Measurements from ENCODE around the gene ETV1.

ETV1 gene

DNA sequence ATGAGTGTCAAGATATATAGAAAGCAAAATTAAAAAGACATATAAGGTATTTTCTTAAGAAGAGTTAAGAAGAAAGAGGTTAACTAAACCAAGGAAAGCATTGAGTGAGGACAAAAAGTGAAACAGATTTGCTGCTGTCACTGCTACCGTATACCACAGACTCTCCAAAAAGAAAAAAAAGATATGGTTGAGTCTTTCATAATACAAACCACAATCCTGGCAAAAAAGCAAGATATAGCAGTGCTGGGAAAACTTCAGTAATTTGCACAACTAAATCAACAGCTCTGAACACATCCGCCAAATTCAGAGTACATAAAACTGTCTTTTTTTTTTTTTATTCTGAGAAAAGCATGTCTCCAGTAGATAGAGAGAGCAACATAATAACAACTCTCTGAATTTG lies 114.7 kb downstream of the ETV1 start:
- TF ChIP-seq, protein P1, sequence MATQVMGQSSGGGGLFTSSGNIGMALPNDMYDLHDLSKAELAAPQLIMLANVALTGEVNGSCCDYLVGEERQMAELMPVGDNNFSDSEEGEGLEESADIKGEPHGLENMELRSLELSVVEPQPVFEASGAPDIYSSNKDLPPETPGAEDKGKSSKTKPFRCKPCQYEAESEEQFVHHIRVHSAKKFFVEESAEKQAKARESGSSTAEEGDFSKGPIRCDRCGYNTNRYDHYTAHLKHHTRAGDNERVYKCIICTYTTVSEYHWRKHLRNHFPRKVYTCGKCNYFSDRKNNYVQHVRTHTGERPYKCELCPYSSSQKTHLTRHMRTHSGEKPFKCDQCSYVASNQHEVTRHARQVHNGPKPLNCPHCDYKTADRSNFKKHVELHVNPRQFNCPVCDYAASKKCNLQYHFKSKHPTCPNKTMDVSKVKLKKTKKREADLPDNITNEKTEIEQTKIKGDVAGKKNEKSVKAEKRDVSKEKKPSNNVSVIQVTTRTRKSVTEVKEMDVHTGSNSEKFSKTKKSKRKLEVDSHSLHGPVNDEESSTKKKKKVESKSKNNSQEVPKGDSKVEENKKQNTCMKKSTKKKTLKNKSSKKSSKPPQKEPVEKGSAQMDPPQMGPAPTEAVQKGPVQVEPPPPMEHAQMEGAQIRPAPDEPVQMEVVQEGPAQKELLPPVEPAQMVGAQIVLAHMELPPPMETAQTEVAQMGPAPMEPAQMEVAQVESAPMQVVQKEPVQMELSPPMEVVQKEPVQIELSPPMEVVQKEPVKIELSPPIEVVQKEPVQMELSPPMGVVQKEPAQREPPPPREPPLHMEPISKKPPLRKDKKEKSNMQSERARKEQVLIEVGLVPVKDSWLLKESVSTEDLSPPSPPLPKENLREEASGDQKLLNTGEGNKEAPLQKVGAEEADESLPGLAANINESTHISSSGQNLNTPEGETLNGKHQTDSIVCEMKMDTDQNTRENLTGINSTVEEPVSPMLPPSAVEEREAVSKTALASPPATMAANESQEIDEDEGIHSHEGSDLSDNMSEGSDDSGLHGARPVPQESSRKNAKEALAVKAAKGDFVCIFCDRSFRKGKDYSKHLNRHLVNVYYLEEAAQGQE (IDR thresholded peaks at IDR 0.05; ENCODE audit: low read depth) = no peak
- TF ChIP-seq, protein P2, sequence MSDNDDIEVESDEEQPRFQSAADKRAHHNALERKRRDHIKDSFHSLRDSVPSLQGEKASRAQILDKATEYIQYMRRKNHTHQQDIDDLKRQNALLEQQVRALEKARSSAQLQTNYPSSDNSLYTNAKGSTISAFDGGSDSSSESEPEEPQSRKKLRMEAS (IDR thresholded peaks at IDR 0.05) = no peak
- TF ChIP-seq EGR1 (IDR thresholded peaks at IDR 0.05) = no peak
- no peak for TF ChIP-seq FOXM1 (IDR thresholded peaks at IDR 0.05; ENCODE audit: borderline replicate concordance, low read depth)
- no peak for TF ChIP-seq TCF12 (IDR thresholded peaks at IDR 0.05; ENCODE audit: low read depth)
- no peak for TF ChIP-seq TEAD4 (IDR thresholded peaks at IDR 0.05)
- no peak for TF ChIP-seq YY1 (IDR thresholded peaks at IDR 0.05; ENCODE audit: low read depth)
- no peak for TF ChIP-seq EP300 (IDR thresholded peaks at IDR 0.05; ENCODE audit: borderline replicate concordance)
- TF ChIP-seq NFIC (IDR thresholded peaks at IDR 0.05) = no peak
- TF ChIP-seq, protein P3, sequence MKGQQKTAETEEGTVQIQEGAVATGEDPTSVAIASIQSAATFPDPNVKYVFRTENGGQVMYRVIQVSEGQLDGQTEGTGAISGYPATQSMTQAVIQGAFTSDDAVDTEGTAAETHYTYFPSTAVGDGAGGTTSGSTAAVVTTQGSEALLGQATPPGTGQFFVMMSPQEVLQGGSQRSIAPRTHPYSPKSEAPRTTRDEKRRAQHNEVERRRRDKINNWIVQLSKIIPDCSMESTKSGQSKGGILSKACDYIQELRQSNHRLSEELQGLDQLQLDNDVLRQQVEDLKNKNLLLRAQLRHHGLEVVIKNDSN (IDR thresholded peaks at IDR 0.05) = no peak
- no peak for TF ChIP-seq TAF1 (IDR thresholded peaks at IDR 0.05; ENCODE audit: low read depth)
- no peak for TF ChIP-seq CREB1 (IDR thresholded peaks at IDR 0.05; ENCODE audit: low read depth)
- no peak for TF ChIP-seq ZBTB7A (IDR thresholded peaks at IDR 0.05; ENCODE audit: low read depth)
- no peak for TF ChIP-seq CEBPB (IDR thresholded peaks at IDR 0.05)
- no peak for TF ChIP-seq RAD21 (IDR thresholded peaks at IDR 0.05; ENCODE audit: low read depth)

DNA sequence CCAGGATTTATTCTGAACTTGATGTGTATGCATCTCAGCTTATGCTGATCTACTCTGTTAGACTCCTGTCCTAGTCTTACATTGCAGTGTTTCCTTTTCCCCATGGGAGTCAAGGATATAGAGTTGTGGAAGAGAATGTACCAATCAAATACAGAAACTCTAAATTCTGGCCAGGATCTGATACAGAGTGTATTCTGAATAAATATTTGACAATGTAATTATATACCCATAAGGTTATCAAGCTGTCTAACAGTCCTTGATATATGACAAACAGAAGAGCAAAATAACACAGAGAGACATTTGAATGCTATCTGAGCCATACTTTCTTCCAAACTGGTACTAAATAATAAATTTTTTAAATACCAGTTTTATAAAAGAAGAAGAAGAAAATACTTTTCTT lies 116.8 kb downstream of the ETV1 start:
- TF ChIP-seq EGR1 (IDR thresholded peaks at IDR 0.05) (no peak), RAD21 (IDR thresholded peaks at IDR 0.05; ENCODE audit: low read depth) (no peak), TCF12 (IDR thresholded peaks at IDR 0.05; ENCODE audit: low read depth) (no peak), EP300 (IDR thresholded peaks at IDR 0.05; ENCODE audit: borderline replicate concordance) (no peak), TEAD4 (IDR thresholded peaks at IDR 0.05) (no peak), CEBPB (IDR thresholded peaks at IDR 0.05) (no peak), NFIC (IDR thresholded peaks at IDR 0.05) (no peak), TAF1 (IDR thresholded peaks at IDR 0.05; ENCODE audit: low read depth) (no peak), ZBTB7A (IDR thresholded peaks at IDR 0.05; ENCODE audit: low read depth) (no peak), YY1 (IDR thresholded peaks at IDR 0.05; ENCODE audit: low read depth) (no peak), CREB1 (IDR thresholded peaks at IDR 0.05; ENCODE audit: low read depth) (no peak), FOXM1 (IDR thresholded peaks at IDR 0.05; ENCODE audit: borderline replicate concordance, low read depth) (no peak)
- TF ChIP-seq, protein P2 (IDR thresholded peaks at IDR 0.05) = no peak
- TF ChIP-seq, protein P3 (IDR thresholded peaks at IDR 0.05) = no peak
- TF ChIP-seq, protein P1 (IDR thresholded peaks at IDR 0.05; ENCODE audit: low read depth) = no peak

DNA sequence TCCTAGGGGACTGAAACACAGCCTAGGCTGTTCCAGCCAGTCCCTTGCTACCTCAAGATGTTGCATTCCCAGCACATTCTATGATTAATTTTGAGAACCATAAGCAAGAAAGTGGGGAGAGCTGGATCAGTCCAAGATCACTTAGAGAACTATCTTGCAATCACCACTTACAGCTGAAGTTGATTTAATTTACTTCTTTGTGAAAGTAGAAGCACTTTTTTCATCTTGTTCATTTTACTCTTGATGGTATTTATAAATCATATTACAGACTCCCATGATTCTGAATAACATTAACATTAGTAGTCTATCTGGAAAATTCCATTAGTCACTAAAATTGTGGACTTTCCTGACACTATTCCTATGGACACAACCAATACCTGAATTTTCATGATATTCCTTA lies 118.5 kb downstream of the ETV1 start:
- TF ChIP-seq, protein P1 (IDR thresholded peaks at IDR 0.05; ENCODE audit: low read depth) = no peak
- TF ChIP-seq ZBTB7A (IDR thresholded peaks at IDR 0.05; ENCODE audit: low read depth) (no peak), YY1 (IDR thresholded peaks at IDR 0.05; ENCODE audit: low read depth) (no peak), TAF1 (IDR thresholded peaks at IDR 0.05; ENCODE audit: low read depth) (no peak), TEAD4 (IDR thresholded peaks at IDR 0.05) (no peak), EP300 (IDR thresholded peaks at IDR 0.05; ENCODE audit: borderline replicate concordance) (no peak), EGR1 (IDR thresholded peaks at IDR 0.05) (no peak), FOXM1 (IDR thresholded peaks at IDR 0.05; ENCODE audit: borderline replicate concordance, low read depth) (no peak), CREB1 (IDR thresholded peaks at IDR 0.05; ENCODE audit: low read depth) (no peak), TCF12 (IDR thresholded peaks at IDR 0.05; ENCODE audit: low read depth) (no peak), CEBPB (IDR thresholded peaks at IDR 0.05) (no peak)

DNA sequence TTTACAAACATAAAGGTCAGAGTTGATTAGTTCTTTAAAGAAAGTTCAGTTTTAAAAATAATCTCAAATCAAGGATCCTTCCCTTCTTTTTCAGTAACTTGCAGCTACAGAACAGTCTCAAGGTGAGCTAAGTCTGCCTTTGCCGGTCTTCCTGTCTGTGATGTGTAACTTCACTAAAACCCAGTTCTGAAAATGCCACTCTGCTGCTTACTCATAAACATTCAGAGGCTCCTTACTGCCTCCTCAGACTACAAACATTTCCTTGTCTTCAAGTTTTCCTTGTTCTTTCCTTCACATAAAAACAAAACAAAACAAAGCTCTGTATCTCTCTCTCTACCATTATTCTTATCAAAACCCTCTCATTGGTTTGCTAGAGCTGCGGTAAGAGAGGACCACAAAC lies 128.7 kb downstream of the ETV1 start:
- no peak for TF ChIP-seq NFIC (IDR thresholded peaks at IDR 0.05)
- TF ChIP-seq, protein P2 (IDR thresholded peaks at IDR 0.05) = no peak
- no peak for TF ChIP-seq FOXM1 (IDR thresholded peaks at IDR 0.05; ENCODE audit: borderline replicate concordance, low read depth)
